ENCODE results near the gene TMEM115.

GRCh38 chr3:50323092-50323600 is 36.2 kb downstream of the TMEM115 start:
- TF ChIP-seq POLR2A (IDR thresholded peaks at IDR 0.05; ENCODE audit: extremely low read depth, insufficient read length), result no peak
- no peak for TF ChIP-seq MYC (IDR thresholded peaks at IDR 0.05; ENCODE audit: low read depth, low read length)

Data from NB4 (cell line).